Activated T-helper 1 cell treated with anti-CD3 and anti-CD28 coated beads, Interleukin-2, amount 50 U/mL, for 16 hours (primary cell): ENCODE measurements around the gene HEPHL1.
"Not testable (repeated sequence)": the region's sequence is repeated elsewhere in the genome, so short reads cannot be mapped to it uniquely, and the experiment has no call there.

Experiments
- DNase-seq, 2 donors: peaks; one replicate each; pipeline ENCODE4 v3.0.0-alpha.2; 2020; ENCODE audit warnings: low read depth in 1 of 2, low spot score in 1 of 2

HEPHL1 gene

GRCh38 chr11:94088906-94089305 is 67.8 kb downstream of the HEPHL1 start:
- no peak for DNase-seq

GRCh38 chr11:94089341-94089740 is 68.2 kb downstream of the HEPHL1 start:
- no peak for DNase-seq

GRCh38 chr11:94090401-94090800 is 69.2 kb downstream of the HEPHL1 start:
- DNase-seq = no peak

GRCh38 chr11:94091091-94091490 is 69.9 kb downstream of the HEPHL1 start:
- no peak for DNase-seq

- no peak for DNase-seq
These were observed 79.1 kb downstream of the HEPHL1 start for GRCh38 chr11:94100253-94100652.

- DNase-seq = no peak
These were observed 82.3 kb downstream of the HEPHL1 start for GRCh38 chr11:94103471-94103870.

GRCh38 chr11:94104734-94105133 is 83.6 kb downstream of the HEPHL1 start:
- no peak for DNase-seq

- DNase-seq = no peak
These were observed 85.6 kb downstream of the HEPHL1 start for GRCh38 chr11:94106716-94107115.

- DNase-seq = no peak
These were observed 86.2 kb downstream of the HEPHL1 start for GRCh38 chr11:94107363-94107762.

- no peak for DNase-seq
These were observed 90.1 kb downstream of the HEPHL1 start for GRCh38 chr11:94111241-94111640.

- no peak for DNase-seq
These were observed 90.5 kb downstream of the HEPHL1 start for GRCh38 chr11:94111660-94112059.

GRCh38 chr11:94112206-94112953 is 91.2 kb downstream of the HEPHL1 start:
- DNase-seq = no peak

- no peak for DNase-seq
These were observed 96.0 kb downstream of the HEPHL1 start for GRCh38 chr11:94117197-94117574.

GRCh38 chr11:94117871-94118270 is 96.7 kb downstream of the HEPHL1 start:
- DNase-seq = no peak

GRCh38 chr11:94119676-94120075 is 98.5 kb downstream of the HEPHL1 start:
- not testable (repeated sequence) for DNase-seq

GRCh38 chr11:94120516-94120915 is 99.4 kb downstream of the HEPHL1 start:
- DNase-seq = not testable (repeated sequence)

GRCh38 chr11:94120946-94121345 is 99.8 kb downstream of the HEPHL1 start:
- no peak for DNase-seq

GRCh38 chr11:94125407-94126115 is 104.4 kb downstream of the HEPHL1 start:
- no peak for DNase-seq

GRCh38 chr11:94127638-94128037 is 106.5 kb downstream of the HEPHL1 start:
- no peak for DNase-seq

GRCh38 chr11:94128291-94128745 is 107.2 kb downstream of the HEPHL1 start:
- DNase-seq = no peak

- DNase-seq = peak; percentile 45 to 63
These were observed 107.8 kb downstream of the HEPHL1 start, which contains the start of gene PANX1 for GRCh38 chr11:94128746-94129511. PANX1 (plus strand) TSS chr11:94128841; CDS start chr11:94129313, 472 bp downstream.
